Fibroblast of the aortic adventitia (primary cell): ENCODE data around the gene NCKIPSD. TPM values are rescaled to one million over a fixed set of nuclear protein-coding genes. Genes with fewer than 3 reads are reported as not detected.

Experiments
- DNase-seq: peaks from one replicate; pipeline ENCODE4 v3.0.0-alpha.2; 2010; ENCODE audit warnings: low read depth
- H3K4me3 ChIP-seq: 2 replicates; pipeline ENCODE4 v1.5.1; 2011; ENCODE audit warnings: low read depth, mild to moderate bottlenecking, control low read depth, low read length, moderate library complexity
- CTCF ChIP-seq: IDR thresholded peaks from 2 replicates; pipeline ENCODE4 v1.5.1; 2011; ENCODE audit warnings: mild to moderate bottlenecking, low read length, control low read depth, inconsistent platforms; ENCODE audit not compliant: insufficient read depth
- total RNA-seq: library from RNA; depleted of rRNA; stranded (reverse); fragments of >200 nt; gene quantifications from 2 replicates; pipeline ENCODE4 v1.2.3, GENCODE V29; 2012; ENCODE audit warnings: low replicate concordance

The NCKIPSD gene
- total RNA-seq, 1 donor: 20.0 TPM

DNA sequence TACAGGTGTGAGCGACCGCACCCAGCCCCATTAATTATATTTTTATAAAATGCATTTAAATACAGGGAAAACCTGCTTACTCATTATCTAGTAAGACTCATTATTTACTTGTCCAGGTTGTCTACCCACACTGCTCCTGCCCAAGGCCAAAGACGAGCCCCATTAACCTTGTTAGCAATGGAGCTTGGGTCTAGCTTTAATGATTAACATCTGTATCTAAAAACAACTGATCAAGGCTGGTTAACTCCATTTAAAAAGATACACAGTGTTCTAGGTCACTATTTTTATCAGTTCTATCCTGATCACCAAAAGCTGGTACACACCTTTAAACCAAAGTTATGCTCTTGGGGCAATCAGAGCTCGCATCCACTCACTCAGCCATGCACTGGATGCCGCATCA lies 10.4 kb upstream of the NCKIPSD start:
- no peak for TF ChIP-seq CTCF
- no peak for DNase-seq
- no peak overlapping the region for H3K4me3 ChIP-seq

DNA sequence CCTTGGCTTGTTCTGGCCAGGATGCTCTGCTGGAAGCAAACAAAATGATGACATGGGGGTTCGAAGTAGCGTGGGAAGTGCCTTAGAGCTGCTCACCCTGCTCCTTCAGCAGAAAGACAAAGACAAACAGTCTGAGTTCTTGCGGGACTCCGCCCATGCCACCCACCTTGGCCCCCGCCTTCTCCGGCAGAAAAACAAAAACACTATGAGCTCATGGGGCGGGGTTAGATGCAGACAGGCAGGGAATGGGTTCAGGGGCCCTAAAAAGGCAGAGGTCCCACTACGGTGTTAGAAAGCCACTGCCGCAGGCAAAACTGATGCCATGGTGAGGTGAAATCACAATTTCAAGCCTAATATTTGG lies 9.7 kb upstream of the NCKIPSD start:
- H3K4me3 ChIP-seq: peak overlapping the region; percentile 59
- peak; percentile 64 for DNase-seq
- TF ChIP-seq CTCF: no peak

- DNase-seq: peak; percentile 91
- no peak for TF ChIP-seq CTCF
Observed at GRCh38 chr3:48694610-48695392, 9.1 kb upstream of the NCKIPSD start.

DNA sequence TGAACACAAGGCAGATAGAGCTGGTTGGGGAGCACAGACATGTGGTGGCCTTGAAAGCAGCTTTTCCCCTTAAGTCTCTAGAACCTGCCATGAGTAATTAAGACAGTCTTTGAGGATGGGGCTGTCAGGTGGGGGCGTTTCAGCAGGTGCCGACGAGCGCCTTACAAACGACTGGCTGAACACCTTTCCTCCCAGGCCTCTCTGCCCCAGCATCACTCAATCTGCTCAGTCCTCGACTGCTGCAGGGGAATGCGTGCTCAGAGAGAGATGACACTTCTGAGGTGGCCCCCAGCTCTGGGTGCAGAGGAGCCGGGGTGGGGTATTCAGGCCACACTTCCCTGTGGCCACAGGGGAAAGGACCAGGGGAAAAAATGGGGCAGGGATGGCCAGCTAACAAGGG lies 8.1 kb upstream of the NCKIPSD start:
- H3K4me3 ChIP-seq: peak overlapping the region; percentile 44
- no peak for DNase-seq
- TF ChIP-seq CTCF: no peak

More at GRCh38 chr3:48694610-48695392, 9.1 kb upstream of the NCKIPSD start:
- H3K4me3 ChIP-seq: peak overlapping the region; percentile 59

DNA sequence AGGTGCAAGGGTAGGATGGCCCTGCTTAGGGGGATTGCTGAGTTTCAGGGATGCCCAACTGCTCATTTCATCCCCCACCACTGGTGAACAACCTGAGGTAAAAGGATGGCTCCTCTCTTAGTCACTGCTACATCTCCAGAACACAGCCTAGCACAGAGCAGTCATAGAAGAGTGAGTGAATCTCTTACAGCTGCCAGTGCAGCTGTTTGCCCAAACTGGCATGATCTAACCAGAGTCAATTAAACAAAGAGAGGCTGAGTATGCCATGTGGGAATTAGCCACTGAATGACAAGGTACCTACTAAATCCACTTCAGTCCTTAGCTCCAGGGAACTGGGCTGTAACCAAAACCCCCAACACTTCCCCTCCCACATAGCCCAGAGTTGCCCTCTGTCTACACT lies 6.8 kb upstream of the NCKIPSD start:
- no peak for TF ChIP-seq CTCF
- no peak for DNase-seq
- H3K4me3 ChIP-seq: no peak overlapping the region

GRCh38 chr3:48690846-48691458 lies 5.2 kb upstream of the NCKIPSD start:
- no peak for DNase-seq
- H3K4me3 ChIP-seq: no peak overlapping the region
- TF ChIP-seq CTCF: no peak
